Keratinocyte (primary cell): ENCODE data around the gene SORBS1. TPM values are rescaled to one million over a fixed set of nuclear protein-coding genes. Genes with fewer than 3 reads are reported as not detected.

Experiments used
- DNase-seq: peaks from one replicate; pipeline ENCODE4 v3.0.0-alpha.2; 2011; ENCODE audit warnings: low read depth, missing footprints, low spot score
- FAIRE-seq: peaks from 2 replicates; lab custom pipeline; 2011; peaks lifted over from hg19 to GRCh38; lab: Jason Lieb, UNC
- H2AFZ ChIP-seq: 2 replicates; pipeline ENCODE4 v1.6.0; 2012; ENCODE audit warnings: low read length, control low read depth, inconsistent platforms; ENCODE audit not compliant: control insufficient read depth
- H3K27ac ChIP-seq: 2 replicates; pipeline ENCODE4 v1.5.1; 2011; ENCODE audit warnings: low read length; ENCODE audit not compliant: control insufficient read depth, insufficient read depth
- H3K27me3 ChIP-seq: 3 replicates; pipeline ENCODE4 v1.6.0; 2011; ENCODE audit warnings: low read length; ENCODE audit not compliant: control insufficient read depth, insufficient read depth; ENCODE audit errors: extremely low read depth
- H3K36me3 ChIP-seq, 2 experiments: 2 replicates in 1 of 2; 3 replicates in 1 of 2; pipeline ENCODE4 v1.5.1; 2011; ENCODE audit warnings: low read length in 2 of 2, mild to moderate bottlenecking in 1 of 2; ENCODE audit not compliant: control insufficient read depth in 2 of 2, insufficient read depth in 2 of 2; ENCODE audit errors: extremely low read depth in 1 of 2
- H3K4me1 ChIP-seq: 3 replicates; pipeline ENCODE4 v1.5.1; 2011; ENCODE audit warnings: low read length; ENCODE audit not compliant: control insufficient read depth, insufficient read depth; ENCODE audit errors: extremely low read depth
- H3K4me2 ChIP-seq: 3 replicates; pipeline ENCODE4 v1.6.0; 2011; ENCODE audit warnings: low read depth, low read length; ENCODE audit not compliant: control insufficient read depth, insufficient read depth; ENCODE audit errors: extremely low read depth
- H3K4me3 ChIP-seq, 3 experiments: fragments of 200-600 bp in 1 of 3; sonication (generic) in 1 of 3; 2 replicates in 2 of 3; 3 replicates in 1 of 3; pipeline ENCODE4 v1.5.1; 2011 to 2016; ENCODE audit warnings: low read length in 3 of 3, mild to moderate bottlenecking in 3 of 3, control low read depth in 2 of 3, inconsistent platforms in 1 of 3, low read depth in 1 of 3, mixed read lengths in 1 of 3, mixed run types in 1 of 3, moderate library complexity in 1 of 3; ENCODE audit not compliant: control insufficient read depth in 2 of 3, insufficient read depth in 2 of 3; ENCODE audit errors: extremely low read depth in 1 of 3
- H3K79me2 ChIP-seq: 2 replicates; pipeline ENCODE4 v1.6.0; 2012; ENCODE audit warnings: low read length; ENCODE audit not compliant: control insufficient read depth, insufficient read depth
- H3K9ac ChIP-seq: 3 replicates; pipeline ENCODE4 v1.6.0; 2011; ENCODE audit warnings: low read length; ENCODE audit not compliant: control insufficient read depth, insufficient read depth; ENCODE audit errors: extremely low read depth
- H3K9me1 ChIP-seq: 3 replicates; pipeline ENCODE4 v1.6.0; 2011; ENCODE audit warnings: low read length; ENCODE audit not compliant: control insufficient read depth, insufficient read depth; ENCODE audit errors: extremely low read depth
- H3K9me3 ChIP-seq: 2 replicates; pipeline ENCODE4 v1.5.1; 2012; ENCODE audit warnings: low read depth, low read length; ENCODE audit not compliant: control insufficient read depth
- H4K20me1 ChIP-seq: 3 replicates; pipeline ENCODE4 v1.6.0; 2011; ENCODE audit warnings: low read length; ENCODE audit not compliant: control insufficient read depth, insufficient read depth; ENCODE audit errors: extremely low read depth
- CTCF ChIP-seq, 3 experiments: IDR thresholded peaks in 1 of 3; conservative IDR thresholded peaks in 1 of 3; optimal IDR thresholded peaks in 1 of 3; 2 replicates in 2 of 3; 3 replicates in 1 of 3; pipeline versions ENCODE3 to v1.5.1; 2011; ENCODE audit warnings: low read length in 3 of 3, mild to moderate bottlenecking in 3 of 3, moderate library complexity in 2 of 3, control low read depth in 1 of 3, inconsistent platforms in 1 of 3; ENCODE audit not compliant: insufficient read depth in 2 of 3; ENCODE audit errors: extremely low read depth in 1 of 3
- EZH2 ChIP-seq: IDR thresholded peaks from one replicate; pipeline ENCODE4 v1.6.1; 2012; ENCODE audit warnings: inconsistent platforms, mild to moderate bottlenecking, low read length, moderate library complexity
- dilution Hi-C: fragments of 300-500 bp; cut with MboI; formaldehyde crosslinking; loops from one replicate; pipeline ENCODE4 v1.7.0; 2020; ENCODE audit warnings: low sequenced_read_pairs; ENCODE audit not compliant: extremely low pct_ligation_motif_present
- polyA plus RNA-seq, 5 experiments: library from polyadenylated mRNA; depleted of rRNA in 3 of 5; stranded (reverse) in 3 of 5; stranded (forward) in 1 of 5; unstranded in 1 of 5; fragments of >200 nt; gene quantifications; 1 replicate in 1 of 5; 2 replicates in 3 of 5; 3 replicates in 1 of 5; pipeline versions ENCODE4 v1.2.1 to v1.2.3, GENCODE V29; 2011 to 2012; ENCODE audit warnings: missing spikeins in 2 of 5, low read depth in 1 of 5, low replicate concordance in 1 of 5

SORBS1 gene
- polyA plus RNA-seq, 1 donor (not counting 4 experiments of a cell fraction or from before 2014, with no cell fraction given) = 0.42 TPM

GRCh38 chr10:95509251-95509650, 51.9 kb downstream of the SORBS1 start:
- H3K36me3 ChIP-seq = no peaks in the 10 kb centered on the region
- dilution Hi-C loops = no loop called here
- H3K9ac ChIP-seq = no peak overlapping the region
- no peak overlapping the region for H3K27ac ChIP-seq
- no peaks in the 10 kb centered on the region for H3K9me3 ChIP-seq
- no peak for TF ChIP-seq EZH2
- TF ChIP-seq CTCF (optimal IDR thresholded peaks at IDR 0.05 in 1 of 3, IDR thresholded peaks at IDR 0.05 in 1 of 3, conservative IDR thresholded peaks at IDR 0.05 in 1 of 3; ENCODE audit: extremely low read depth in 1 of 3, insufficient read depth in 2 of 3, low read length in 3 of 3) = no peak
- no peak overlapping the region for H3K4me2 ChIP-seq
- H3K4me3 ChIP-seq = no peak overlapping the region
- H3K27me3 ChIP-seq = no peaks in the 10 kb centered on the region
- FAIRE-seq (no peak), DNase-seq (no peak)
- H3K9me1 ChIP-seq = no peaks in the 10 kb centered on the region
- no peaks in the 10 kb centered on the region for H3K79me2 ChIP-seq
- H2AFZ ChIP-seq = no peak overlapping the region
- no peaks in the 10 kb centered on the region for H4K20me1 ChIP-seq
- no peaks in the 10 kb centered on the region for H3K4me1 ChIP-seq

- H3K4me1 ChIP-seq = no peaks in the 10 kb centered on the region
- H2AFZ ChIP-seq = no peak overlapping the region
- TF ChIP-seq CTCF (optimal IDR thresholded peaks at IDR 0.05 in 1 of 3, IDR thresholded peaks at IDR 0.05 in 1 of 3, conservative IDR thresholded peaks at IDR 0.05 in 1 of 3; ENCODE audit: extremely low read depth in 1 of 3, insufficient read depth in 2 of 3, low read length in 3 of 3) = no peak
- no peak for TF ChIP-seq EZH2
Measured at GRCh38 chr10:95508730-95509129, 52.4 kb downstream of the SORBS1 start.

More at GRCh38 chr10:95508730-95509129, 52.4 kb downstream of the SORBS1 start:
- Histone ChIP-seq H3K27ac (no peak overlapping the region), H3K9me3 (no peaks in the 10 kb centered on the region), H3K36me3 (no peaks in the 10 kb centered on the region), H4K20me1 (no peaks in the 10 kb centered on the region), H3K79me2 (no peaks in the 10 kb centered on the region), H3K9ac (no peak overlapping the region), H3K4me3 (no peak overlapping the region), H3K9me1 (no peaks in the 10 kb centered on the region), H3K4me2 (no peak overlapping the region), H3K27me3 (no peaks in the 10 kb centered on the region)
- FAIRE-seq = no peak
- no peak for DNase-seq
- dilution Hi-C loops = no loop called here
